ENCODE measurements around the gene LTBP3.

- no peak for TF ChIP-seq CTCF (IDR thresholded peaks at IDR 0.05; ENCODE audit: low read depth, low read length, missing input control)
- TF ChIP-seq REST (IDR thresholded peaks at IDR 0.05), result no peak
- no peak for TF ChIP-seq JUND (IDR thresholded peaks at IDR 0.05)
- no peak for TF ChIP-seq ZBTB33 (IDR thresholded peaks at IDR 0.05)
- TF ChIP-seq HNF4G (IDR thresholded peaks at IDR 0.05), result no peak
- TF ChIP-seq RAD21 (IDR thresholded peaks at IDR 0.05), result no peak
- no peak for TF ChIP-seq MAX (IDR thresholded peaks at IDR 0.05)
- TF ChIP-seq FOXA1 (IDR thresholded peaks at IDR 0.05), result no peak
- TF ChIP-seq ATF3 (IDR thresholded peaks at IDR 0.05), result no peak
- no peak for TF ChIP-seq GABPA (IDR thresholded peaks at IDR 0.05 in 1 of 2, conservative IDR thresholded peaks at IDR 0.05 in 1 of 2)
- TF ChIP-seq TAF1 (conservative IDR thresholded peaks at IDR 0.05), result peak; percentile 36
- TF ChIP-seq SP1 (IDR thresholded peaks at IDR 0.05), result no peak
- TF ChIP-seq RXRA (IDR thresholded peaks at IDR 0.05), result no peak
Observed at GRCh38 chr11:65503949-65504673, 54.0 kb downstream of the LTBP3 start.

Measured in liver (tissue), 3 donors.